GM18511 (cell line): Measurements from ENCODE around the gene FMNL1.

Experiments
- ATAC-seq: cut with Tn5 transposase; IDR thresholded peaks from one replicate; pipeline ENCODE4 v1.9.1; 2021; ENCODE audit warnings: mild to moderate bottlenecking, moderate library complexity; ENCODE audit not compliant: unreplicated experiment

The FMNL1 gene

GRCh38 chr17:45222996-45223538 is 1.4 kb downstream of the FMNL1 start:
- ATAC-seq = no peak

- ATAC-seq = no peak
Observed at GRCh38 chr17:45223539-45224528, 2.1 kb downstream of the FMNL1 start.

GRCh38 chr17:45224671-45225050 is 3.0 kb downstream of the FMNL1 start:
- ATAC-seq = no peak

- no peak for ATAC-seq
Observed at GRCh38 chr17:45225051-45225700, 3.5 kb downstream of the FMNL1 start.

DNA sequence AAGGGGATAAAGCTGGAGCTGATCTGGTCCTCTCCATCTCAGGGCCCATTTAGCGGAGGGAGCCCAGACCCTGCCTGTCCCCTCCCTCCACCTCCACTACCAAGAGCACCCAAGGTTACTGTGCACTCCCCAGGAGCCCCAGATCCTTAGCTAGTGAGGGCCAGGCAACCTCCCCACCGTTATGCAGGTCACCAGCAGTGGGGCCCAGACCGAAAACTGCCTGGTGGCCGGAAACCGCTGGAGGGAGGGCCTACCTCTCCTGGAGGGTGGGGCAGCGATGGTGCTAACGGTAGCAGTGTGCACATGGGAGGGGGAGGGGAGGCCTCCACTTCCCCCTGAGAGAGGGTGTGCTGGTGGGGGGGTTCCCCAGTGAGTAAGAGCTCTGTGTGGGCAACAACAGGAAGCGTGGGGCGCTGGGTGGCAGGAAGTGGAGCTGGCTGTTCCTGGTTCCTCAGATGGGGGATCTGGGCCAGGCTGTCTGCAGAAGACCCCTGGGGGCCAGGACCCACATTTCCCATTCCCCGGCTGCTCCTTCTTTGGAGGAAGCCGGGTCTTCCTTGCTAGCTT is 4.4 kb downstream of the FMNL1 start:
- peak; percentile 50 for ATAC-seq

DNA sequence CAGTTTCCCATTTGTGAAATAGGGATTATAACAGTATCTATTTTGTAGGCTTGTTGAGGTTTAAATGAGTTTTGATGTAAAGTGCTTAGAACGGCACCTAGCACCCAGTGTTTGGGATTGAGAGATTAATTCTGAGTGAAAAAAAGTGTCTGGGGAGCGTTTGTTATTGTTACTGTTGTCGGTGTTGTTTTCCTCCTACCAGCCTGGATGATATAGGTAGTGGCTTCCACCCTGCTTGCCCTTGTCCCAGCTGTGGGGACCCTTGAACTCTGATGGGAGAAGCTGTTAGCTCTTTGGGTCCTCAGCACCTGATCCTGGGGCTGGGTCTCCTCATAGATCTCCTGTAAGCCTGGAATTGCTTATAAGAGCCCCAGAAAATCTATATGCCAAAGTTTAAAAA is 4.9 kb downstream of the FMNL1 start:
- no peak for ATAC-seq

DNA sequence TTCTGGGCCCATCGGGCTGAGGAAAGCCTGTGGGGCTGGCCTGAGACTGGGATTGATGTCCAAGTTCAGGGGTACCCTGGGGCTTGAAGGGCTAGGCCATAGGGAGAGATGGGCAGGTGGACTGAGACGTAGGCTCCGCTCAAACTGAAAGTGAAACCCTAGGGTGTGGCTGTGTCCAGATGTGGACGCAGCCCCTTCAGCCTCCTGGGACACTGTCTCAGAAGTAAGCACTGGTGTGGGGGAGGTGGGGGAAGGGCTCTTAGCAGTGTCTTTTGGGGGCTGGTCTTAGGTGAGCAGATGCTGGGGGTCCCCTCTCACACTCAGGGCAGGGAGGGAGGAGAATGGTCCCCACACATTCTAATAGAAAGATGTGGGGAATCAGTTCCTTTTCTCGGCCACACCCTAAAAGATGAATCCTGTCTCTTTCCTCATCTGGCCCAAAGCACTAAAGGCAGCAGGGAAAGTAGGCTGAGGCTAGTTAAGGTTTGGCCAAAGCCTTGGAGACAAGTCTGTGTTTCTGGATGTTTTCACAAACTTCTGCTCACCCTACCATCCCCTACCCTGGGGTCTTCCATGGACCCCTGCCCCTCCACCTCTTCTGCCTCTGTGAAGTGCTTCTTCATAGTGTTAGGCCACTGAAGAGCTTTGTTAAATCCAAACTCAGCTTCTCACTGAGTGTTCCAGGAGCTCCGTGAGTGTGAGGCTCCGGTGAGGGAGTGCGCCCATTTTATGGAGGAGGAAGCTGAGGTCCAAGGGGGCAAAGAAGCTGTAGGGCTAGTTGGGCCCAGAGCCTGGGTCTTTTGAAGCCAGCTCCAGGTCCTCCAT is 5.6 kb downstream of the FMNL1 start:
- peak; percentile 26 for ATAC-seq

DNA sequence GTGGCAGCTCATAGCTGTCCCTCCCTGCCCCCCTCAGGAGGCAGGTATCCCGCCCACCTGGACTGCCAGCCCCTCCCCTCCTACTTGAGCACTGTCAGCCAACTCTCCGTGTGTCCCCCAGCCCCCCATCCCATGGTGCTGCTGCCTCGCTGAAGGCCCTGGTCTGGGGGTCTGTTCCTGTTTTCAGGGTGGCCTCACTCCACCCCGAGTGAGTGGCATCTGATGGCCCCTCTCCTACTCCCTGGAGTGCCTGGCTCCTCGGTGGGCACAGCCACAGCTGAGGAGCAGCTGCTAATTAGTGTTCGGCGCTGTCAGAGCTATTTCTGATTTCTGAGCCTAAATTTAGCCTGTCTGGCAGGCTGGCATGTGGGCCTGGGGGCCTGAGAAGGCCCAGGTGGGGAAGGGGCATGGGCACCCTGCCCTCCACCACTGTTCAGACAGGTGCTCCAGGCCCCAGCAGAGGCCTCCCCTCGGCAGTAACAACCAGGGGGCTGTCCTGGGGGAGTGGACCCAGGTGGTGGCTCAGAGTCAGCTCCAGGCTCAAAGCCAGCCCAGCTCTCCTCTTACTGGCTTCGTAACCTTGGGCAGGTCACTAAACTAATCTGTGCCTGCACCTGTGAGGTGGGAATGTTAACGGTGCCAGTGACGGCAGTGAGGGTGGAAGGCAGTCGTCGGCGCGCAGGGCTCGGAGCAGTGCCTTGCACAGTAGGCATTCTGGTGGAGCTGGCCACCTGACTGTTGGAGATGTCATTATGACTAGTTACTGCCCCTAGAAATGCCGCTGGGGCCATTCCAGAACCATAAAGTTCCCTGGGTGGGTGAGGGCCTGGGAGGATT is 6.5 kb downstream of the FMNL1 start:
- no peak for ATAC-seq

DNA sequence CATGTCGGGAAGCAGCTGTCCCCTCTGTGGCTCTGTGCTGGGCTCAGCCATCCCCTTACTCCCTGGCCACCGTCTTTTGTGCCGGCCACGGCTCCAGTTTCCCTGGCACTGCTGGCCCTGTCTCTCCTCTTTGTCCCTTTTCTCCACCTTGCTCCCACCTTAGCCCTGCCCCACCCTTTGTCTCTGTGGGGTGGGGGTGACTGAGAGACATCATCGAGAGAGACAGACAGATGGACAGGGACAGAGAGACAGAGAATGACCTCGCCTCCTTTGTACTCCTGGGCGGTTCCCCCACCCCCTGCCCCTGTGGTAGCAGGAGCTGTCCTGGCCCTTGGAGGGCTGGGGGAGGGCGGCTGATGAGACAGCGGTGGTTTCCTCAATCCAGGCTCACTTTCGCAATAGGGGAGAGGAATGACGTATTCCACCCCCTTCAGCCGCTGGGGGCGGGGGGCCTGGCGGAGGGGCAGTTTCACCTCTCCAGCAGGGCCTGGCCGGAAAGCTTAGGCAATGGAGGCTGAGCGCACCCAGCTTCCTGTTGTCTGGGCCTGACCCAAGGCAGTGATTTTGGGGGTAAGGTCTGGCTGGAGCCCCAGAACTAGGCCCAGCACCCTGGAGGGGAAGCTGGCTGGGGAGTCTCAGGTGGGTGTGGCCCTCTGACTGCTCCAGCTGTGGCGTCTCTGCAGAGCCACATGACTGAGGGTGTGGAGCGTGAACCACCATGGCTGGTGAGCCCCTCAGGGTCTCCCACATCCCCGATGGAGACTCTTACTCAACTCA is 7.3 kb downstream of the FMNL1 start:
- ATAC-seq = peak; percentile 38

DNA sequence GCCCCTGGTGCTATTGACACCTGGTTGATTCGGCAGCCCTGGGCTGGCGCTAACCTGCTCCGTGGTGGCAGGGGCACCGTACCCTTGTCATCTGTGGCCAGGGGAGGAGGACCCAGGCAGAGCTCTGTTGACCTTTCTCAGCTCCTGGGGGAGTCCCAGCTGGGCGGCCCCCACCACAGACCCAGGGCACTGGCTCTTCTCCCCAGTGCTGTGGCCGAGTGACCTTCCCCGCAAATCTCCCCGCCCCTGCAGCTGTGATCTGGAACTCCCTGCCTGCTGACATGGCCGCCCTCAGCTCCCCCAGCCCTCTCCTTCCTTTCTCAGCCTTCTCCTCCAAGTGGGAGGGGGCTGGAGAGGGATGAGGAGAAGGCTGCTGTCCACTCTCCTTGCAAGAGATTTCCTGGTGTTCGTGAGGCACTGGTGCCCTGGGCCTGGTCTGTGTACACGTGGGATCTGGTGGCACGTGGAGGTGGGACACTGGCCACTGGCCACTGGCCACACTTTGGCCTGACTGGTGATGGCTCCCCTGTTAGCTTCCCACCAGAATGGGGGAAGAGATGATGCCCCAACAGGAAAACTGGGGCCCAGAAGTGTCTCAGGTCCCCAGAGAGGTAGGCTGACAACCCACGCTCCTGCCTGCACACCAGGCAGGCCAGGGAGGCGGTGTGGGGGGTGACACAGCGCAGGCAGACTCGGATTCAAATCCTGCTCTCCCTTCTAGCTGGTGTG is 8.2 kb downstream of the FMNL1 start:
- ATAC-seq = no peak

DNA sequence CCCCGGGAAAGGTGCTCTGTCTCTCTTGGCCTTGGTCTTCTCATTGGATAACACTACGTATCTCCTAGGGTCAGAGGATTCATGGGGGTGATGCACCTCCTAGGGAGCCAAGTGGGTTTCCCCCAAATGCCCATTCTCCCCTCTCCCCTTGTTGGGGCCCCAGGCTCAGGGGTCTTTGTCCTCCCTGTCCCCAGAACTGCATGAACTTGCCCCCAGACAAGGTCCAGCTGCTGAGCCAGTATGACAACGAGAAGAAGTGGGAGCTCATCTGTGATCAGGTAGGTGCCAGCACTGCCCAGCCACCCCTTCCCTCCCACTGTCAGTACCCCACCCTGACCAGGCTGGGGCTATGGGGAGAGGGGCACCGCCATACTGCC is 8.7 kb downstream of the FMNL1 start:
- no peak for ATAC-seq

DNA sequence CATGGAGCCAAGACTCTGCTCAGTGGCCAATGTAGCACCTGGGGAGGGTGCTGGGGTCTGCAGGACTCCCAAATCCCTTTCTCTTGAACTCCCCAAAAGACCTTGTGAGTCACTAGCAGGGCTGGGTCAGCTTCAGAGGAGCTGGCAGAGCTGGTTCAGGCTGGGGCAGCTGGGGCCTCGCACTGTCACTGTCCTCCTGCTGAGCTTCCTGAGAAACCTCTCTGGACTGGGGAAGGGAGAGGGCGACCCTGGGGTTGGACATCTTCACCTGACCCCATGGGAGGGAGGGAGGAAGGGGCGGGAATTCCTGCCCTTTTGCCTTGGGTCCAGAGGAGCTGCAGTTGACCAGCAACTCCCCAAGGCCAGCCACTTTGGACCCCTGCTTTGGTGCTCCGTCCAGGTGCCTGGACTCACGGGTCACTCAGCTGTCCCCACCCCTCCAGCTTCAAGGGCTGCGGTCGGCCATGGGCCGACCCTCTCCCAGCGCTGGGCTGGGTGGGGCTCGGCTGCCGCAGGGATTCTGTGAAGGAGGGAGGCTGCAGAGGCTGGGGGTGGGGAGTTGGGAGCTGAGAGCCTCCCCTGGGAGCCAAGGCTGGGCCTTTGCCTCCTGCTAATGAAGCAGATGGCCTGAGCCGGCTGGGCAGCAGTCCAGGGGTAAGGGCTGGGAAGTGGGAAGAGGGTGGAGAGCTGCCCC is 9.2 kb downstream of the FMNL1 start:
- ATAC-seq = no peak

GRCh38 chr17:45231481-45232116 is 9.9 kb downstream of the FMNL1 start:
- ATAC-seq = no peak

DNA sequence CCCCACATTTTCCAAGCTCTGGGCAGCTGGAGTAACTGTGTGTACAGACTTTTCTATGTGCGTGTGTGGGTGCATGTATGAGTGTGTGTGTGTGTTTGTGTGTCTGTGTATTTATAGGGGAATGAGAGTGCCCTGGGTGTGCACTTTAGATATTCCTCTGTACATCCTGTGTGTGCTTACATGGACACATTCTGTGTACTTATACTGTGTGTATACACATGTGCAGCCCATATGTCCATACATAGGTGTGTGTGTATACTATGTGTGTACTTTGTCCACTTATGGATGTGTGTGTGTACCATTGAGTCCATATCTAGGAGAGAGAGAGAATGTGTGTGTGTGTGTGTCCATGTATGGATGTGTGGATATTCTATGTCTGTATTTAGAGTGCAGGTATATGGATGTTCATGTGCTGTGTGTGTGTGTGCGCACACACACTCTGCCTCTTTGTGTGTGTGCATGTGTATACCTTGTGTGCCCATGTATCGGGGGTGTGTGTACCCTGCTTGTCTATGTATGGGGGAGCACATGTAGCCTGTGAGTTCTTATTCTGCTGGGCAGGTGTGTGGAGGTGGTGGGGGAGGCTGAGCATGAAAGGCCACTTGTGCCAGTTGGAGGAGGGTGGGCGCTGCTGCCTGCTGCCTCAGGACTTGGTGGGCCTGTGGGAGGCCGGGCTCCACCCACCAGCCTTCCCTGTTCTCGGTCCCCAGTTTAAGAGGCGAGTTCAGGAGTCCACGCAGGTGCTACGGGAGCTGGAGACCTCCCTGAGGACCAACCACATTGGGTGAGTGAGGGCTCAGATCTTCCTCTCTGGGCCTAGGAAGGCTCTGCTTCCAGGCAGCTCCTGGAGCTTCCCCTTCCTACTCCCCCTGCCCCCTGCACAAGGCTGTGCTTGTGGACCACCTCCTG is 11.1 kb downstream of the FMNL1 start:
- no peak for ATAC-seq

- ATAC-seq = no peak
Observed at GRCh38 chr17:45233423-45233924, 11.8 kb downstream of the FMNL1 start.
